A549 (cell line): ENCODE measurements around the gene MLPH.

Experiments
- BHLHE40 ChIP-seq: IDR thresholded peaks from 2 replicates; pipeline ENCODE4 v1.6.1; 2012; ENCODE audit warnings: low read depth, low read length, inconsistent platforms
- CHD4 ChIP-seq: fragments of 200-600 bp; sonication (generic); IDR thresholded peaks from 2 replicates; pipeline ENCODE4 v1.6.1; 2016; ENCODE audit warnings: antibody characterized with exemption, mild to moderate bottlenecking, borderline replicate concordance
- ESRRA ChIP-seq: fragments of 150-350 bp; IDR thresholded peaks from 2 replicates; pipeline ENCODE4 v1.6.1; 2014; ENCODE audit warnings: mild to moderate bottlenecking, low read length, borderline replicate concordance
- JUN ChIP-seq, 2 experiments: fragments of >200 bp; sonication (Bioruptor Twin); formaldehyde crosslinking; IDR thresholded peaks; 2 replicates in 1 of 2; 3 replicates in 1 of 2; pipeline ENCODE4 v1.6.1; 2016 to 2017
- MYC ChIP-seq: IDR thresholded peaks from 2 replicates; pipeline ENCODE4 v1.6.1; 2012; ENCODE audit warnings: mild to moderate bottlenecking, inconsistent platforms, low read length, improper control_type of control experiment, borderline replicate concordance
- POLR2A ChIP-seq: IDR thresholded peaks from 2 replicates; pipeline ENCODE4 v1.6.1; 2012; ENCODE audit warnings: mild to moderate bottlenecking, low read length
- SMC3 ChIP-seq: fragments of >200 bp; sonication (Bioruptor Twin); formaldehyde crosslinking; IDR thresholded peaks from 3 replicates; pipeline ENCODE4 v1.6.1; 2018; ENCODE audit warnings: inconsistent platforms
- SREBF2 ChIP-seq: fragments of 450-650 bp; IDR thresholded peaks from 2 replicates; pipeline ENCODE4 v1.6.1; 2014; ENCODE audit warnings: mild to moderate bottlenecking, moderate library complexity
- ZFP36 ChIP-seq: fragments of 450-650 bp; IDR thresholded peaks from 2 replicates; pipeline ENCODE4 v1.6.1; 2014; ENCODE audit warnings: borderline replicate concordance; ENCODE audit not compliant: partially characterized antibody
- ZNF302 ChIP-seq: fragments of 250-450 bp; sonication (Bioruptor Pico); IDR thresholded peaks from 2 replicates; pipeline ENCODE4 v1.9.0; 2021; ENCODE audit warnings: inconsistent platforms, mild to moderate bottlenecking, moderate library complexity
- TF ChIP-seq, protein P1 (sequence below): fragments of >200 bp; sonication (Bioruptor Twin); formaldehyde crosslinking; IDR thresholded peaks from 3 replicates; pipeline ENCODE4 v1.5.1; 2016
- TF ChIP-seq, protein P2 (sequence below): IDR thresholded peaks from 2 replicates; pipeline ENCODE4 v1.6.1; 2012

GRCh38 chr2:237540823-237541222 lies 53.8 kb downstream of the MLPH start:
- TF ChIP-seq SMC3 (no peak), ZNF302 (CRISPR knock-in tag) (no peak), SREBF2 (no peak), ZFP36 (no peak), ESRRA (no peak), JUN (IDR thresholded peaks at IDR 0.05) (no peak), CHD4 (no peak), MYC (no peak), BHLHE40 (no peak), POLR2A (no peak)
- TF ChIP-seq, protein P1, sequence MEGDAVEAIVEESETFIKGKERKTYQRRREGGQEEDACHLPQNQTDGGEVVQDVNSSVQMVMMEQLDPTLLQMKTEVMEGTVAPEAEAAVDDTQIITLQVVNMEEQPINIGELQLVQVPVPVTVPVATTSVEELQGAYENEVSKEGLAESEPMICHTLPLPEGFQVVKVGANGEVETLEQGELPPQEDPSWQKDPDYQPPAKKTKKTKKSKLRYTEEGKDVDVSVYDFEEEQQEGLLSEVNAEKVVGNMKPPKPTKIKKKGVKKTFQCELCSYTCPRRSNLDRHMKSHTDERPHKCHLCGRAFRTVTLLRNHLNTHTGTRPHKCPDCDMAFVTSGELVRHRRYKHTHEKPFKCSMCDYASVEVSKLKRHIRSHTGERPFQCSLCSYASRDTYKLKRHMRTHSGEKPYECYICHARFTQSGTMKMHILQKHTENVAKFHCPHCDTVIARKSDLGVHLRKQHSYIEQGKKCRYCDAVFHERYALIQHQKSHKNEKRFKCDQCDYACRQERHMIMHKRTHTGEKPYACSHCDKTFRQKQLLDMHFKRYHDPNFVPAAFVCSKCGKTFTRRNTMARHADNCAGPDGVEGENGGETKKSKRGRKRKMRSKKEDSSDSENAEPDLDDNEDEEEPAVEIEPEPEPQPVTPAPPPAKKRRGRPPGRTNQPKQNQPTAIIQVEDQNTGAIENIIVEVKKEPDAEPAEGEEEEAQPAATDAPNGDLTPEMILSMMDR = no peak
- TF ChIP-seq, protein P2, sequence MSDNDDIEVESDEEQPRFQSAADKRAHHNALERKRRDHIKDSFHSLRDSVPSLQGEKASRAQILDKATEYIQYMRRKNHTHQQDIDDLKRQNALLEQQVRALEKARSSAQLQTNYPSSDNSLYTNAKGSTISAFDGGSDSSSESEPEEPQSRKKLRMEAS = no peak
